Neural cell (in vitro differentiated cells): ENCODE data around the gene RPL21. TPM values are rescaled to one million over a fixed set of nuclear protein-coding genes. Genes with fewer than 3 reads are reported as not detected.

Experiments
- H2AFZ ChIP-seq: fragments of 200-600, 300-800 bp; sonication (generic), shearing (Covaris generic); 2 replicates; pipeline ENCODE4 v1.6.0; 2014; ENCODE audit warnings: low read depth, mild to moderate bottlenecking, antibody characterized with exemption, low read length, moderate library complexity
- H3F3A ChIP-seq: fragments of 200-600 bp; shearing (Covaris generic); 2 replicates; pipeline ENCODE4 v1.6.1; 2016; ENCODE audit warnings: mild to moderate bottlenecking, moderate library complexity, mixed read lengths, antibody characterized with exemption, low read length; ENCODE audit not compliant: insufficient read depth, poor library complexity, severe bottlenecking
- H3K27ac ChIP-seq: fragments of 200-600, 300-800 bp; sonication (generic), shearing (Covaris generic); 2 replicates; pipeline ENCODE4 v1.5.1; 2014; ENCODE audit warnings: mild to moderate bottlenecking, low read length, moderate library complexity
- H3K27me3 ChIP-seq: fragments of 300-800, 200-600 bp; sonication (generic), shearing (Covaris generic); 2 replicates; pipeline ENCODE4 v1.6.0; 2014; ENCODE audit warnings: mild to moderate bottlenecking, low read depth, low read length, moderate library complexity; ENCODE audit not compliant: insufficient read depth
- H3K36me3 ChIP-seq: fragments of 300-800, 200-600 bp; sonication (generic), shearing (Covaris generic); 2 replicates; pipeline ENCODE4 v1.5.1; 2014; ENCODE audit warnings: mild to moderate bottlenecking, antibody characterized with exemption, low read length, moderate library complexity; ENCODE audit not compliant: insufficient read depth
- H3K4me2 ChIP-seq: fragments of 300-800, 200-600 bp; sonication (generic), shearing (Covaris generic); 2 replicates; pipeline ENCODE4 v1.6.0; 2014; ENCODE audit warnings: mild to moderate bottlenecking, low read length
- H3K4me3 ChIP-seq: fragments of 300-800, 200-600 bp; sonication (generic), shearing (Covaris generic); 2 replicates; pipeline ENCODE4 v1.5.1; 2014; ENCODE audit warnings: mild to moderate bottlenecking, low read length, moderate library complexity
- H3K79me2 ChIP-seq: fragments of 200-600 bp; shearing (Covaris generic); replicated peaks from 2 replicates; pipeline ENCODE4 v1.6.0; 2014; ENCODE audit warnings: mild to moderate bottlenecking, low read length, moderate library complexity; ENCODE audit not compliant: insufficient read depth
- H3K9ac ChIP-seq: fragments of 300-800, 200-600 bp; sonication (generic), shearing (Covaris generic); 2 replicates; pipeline ENCODE4 v1.6.1; 2016; ENCODE audit warnings: mild to moderate bottlenecking, low read length, mixed read lengths
- H3K9me2 ChIP-seq: fragments of 200-600 bp; shearing (Covaris generic); 2 replicates; pipeline ENCODE4 v1.6.1; 2016; ENCODE audit warnings: mild to moderate bottlenecking, low read length, mixed read lengths; ENCODE audit not compliant: insufficient read depth
- H3K9me3 ChIP-seq: fragments of 200-600, 300-800 bp; sonication (generic), shearing (Covaris generic); 2 replicates; pipeline ENCODE4 v1.6.1; 2016; ENCODE audit warnings: mild to moderate bottlenecking, mixed run types, low read length, moderate library complexity, mixed read lengths
- H4K20me1 ChIP-seq: fragments of 200-600 bp; shearing (Covaris generic); 2 replicates; pipeline ENCODE4 v1.6.1; 2016; ENCODE audit warnings: mild to moderate bottlenecking, mixed run types; ENCODE audit not compliant: insufficient read depth
- EP300 ChIP-seq: fragments of 450-650 bp; conservative IDR thresholded peaks from 2 replicates; pipeline ENCODE4 v1.6.1; 2014; ENCODE audit warnings: antibody characterized with exemption, mild to moderate bottlenecking, moderate library complexity; ENCODE audit not compliant: poor library complexity, severe bottlenecking
- EZH2 ChIP-seq: fragments of 200-600, 300-800 bp; shearing (Covaris generic), sonication (generic); IDR thresholded peaks from 2 replicates; pipeline ENCODE4 v1.6.1; 2014; ENCODE audit warnings: antibody characterized with exemption, low read length, borderline replicate concordance, mild to moderate bottlenecking; ENCODE audit not compliant: insufficient read depth, poor library complexity, severe bottlenecking
- MXI1 ChIP-seq: fragments of 450-650 bp; conservative IDR thresholded peaks from 2 replicates; pipeline ENCODE4 v1.6.1; 2014; ENCODE audit warnings: antibody characterized with exemption, mild to moderate bottlenecking; ENCODE audit not compliant: poor library complexity, severe bottlenecking
- POLR2AphosphoS5 ChIP-seq: IDR thresholded peaks from 2 replicates; pipeline ENCODE4 v1.6.1; 2012
- RAD21 ChIP-seq: fragments of 450-650 bp; conservative IDR thresholded peaks from 2 replicates; pipeline ENCODE4 v1.6.1; 2014; ENCODE audit warnings: antibody characterized with exemption, mild to moderate bottlenecking, moderate library complexity
- SMC3 ChIP-seq: fragments of 450-650 bp; conservative IDR thresholded peaks from 2 replicates; pipeline ENCODE4 v1.6.1; 2014; ENCODE audit warnings: antibody characterized with exemption, mild to moderate bottlenecking, moderate library complexity; ENCODE audit not compliant: poor library complexity
- TAF1 ChIP-seq: IDR thresholded peaks from 2 replicates; pipeline ENCODE4 v1.6.1; 2012; ENCODE audit warnings: low read depth
- polyA plus RNA-seq: library from polyadenylated mRNA; depleted of rRNA; stranded (reverse); fragments of >200 nt; gene quantifications from 2 replicates; pipeline ENCODE4 v1.2.3, GENCODE V29; 2014
- TF ChIP-seq, protein P1 (sequence below): fragments of 450-650 bp; IDR thresholded peaks from 2 replicates; pipeline ENCODE4 v1.5.1; 2014; ENCODE audit warnings: antibody characterized with exemption, mild to moderate bottlenecking, moderate library complexity; ENCODE audit not compliant: poor library complexity, severe bottlenecking
- TF ChIP-seq, protein P2 (sequence below): IDR thresholded peaks from 2 replicates; pipeline ENCODE4 v1.6.1; 2012; ENCODE audit warnings: borderline replicate concordance

Gene RPL21
- polyA plus RNA-seq, 1 donor from 2014 or later: 1,536 TPM

DNA sequence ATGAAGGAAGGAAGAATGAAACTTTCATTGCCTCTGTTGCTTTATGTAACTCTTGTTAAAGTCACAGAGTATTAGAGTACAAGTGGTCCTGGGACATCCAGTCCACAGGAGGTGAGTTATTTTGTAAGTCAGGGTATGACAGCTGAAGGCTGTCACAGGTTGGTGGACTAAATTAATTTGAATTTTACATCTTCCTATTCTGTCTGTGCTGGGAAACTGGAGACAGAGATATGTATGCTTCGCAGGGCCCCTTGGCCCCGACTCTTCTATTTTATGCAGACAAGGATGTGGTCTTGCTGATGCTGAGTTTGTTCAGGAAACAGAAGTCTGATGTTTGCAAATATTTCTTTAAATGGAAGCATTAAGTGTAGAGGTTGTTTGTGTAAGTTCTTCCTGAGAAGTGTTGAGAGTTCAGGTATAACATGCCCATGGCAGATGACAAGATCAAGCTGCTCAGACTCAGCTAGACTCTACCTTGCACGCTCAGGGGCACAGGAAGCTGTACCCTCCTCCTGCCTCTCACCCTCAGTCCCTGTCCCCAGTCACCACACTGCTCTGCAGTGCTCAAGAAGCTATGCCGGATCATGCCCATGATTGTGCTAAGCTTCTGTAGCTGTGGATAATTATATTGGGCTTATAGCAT, 42.6 kb downstream of the RPL21 start:
- H3K9me2 ChIP-seq: no peaks in the 10 kb centered on the region
- H2AFZ ChIP-seq: no peak overlapping the region
- no peaks in the 10 kb centered on the region for H3K9me3 ChIP-seq
- H3K4me2 ChIP-seq: no peak overlapping the region
- no peak overlapping the region for H3K27ac ChIP-seq
- no peaks in the 10 kb centered on the region for H4K20me1 ChIP-seq
- no peak overlapping the region for H3K9ac ChIP-seq
- no peaks in the 10 kb centered on the region for H3F3A ChIP-seq
- TF ChIP-seq EZH2: no peak
- TF ChIP-seq, protein P1, sequence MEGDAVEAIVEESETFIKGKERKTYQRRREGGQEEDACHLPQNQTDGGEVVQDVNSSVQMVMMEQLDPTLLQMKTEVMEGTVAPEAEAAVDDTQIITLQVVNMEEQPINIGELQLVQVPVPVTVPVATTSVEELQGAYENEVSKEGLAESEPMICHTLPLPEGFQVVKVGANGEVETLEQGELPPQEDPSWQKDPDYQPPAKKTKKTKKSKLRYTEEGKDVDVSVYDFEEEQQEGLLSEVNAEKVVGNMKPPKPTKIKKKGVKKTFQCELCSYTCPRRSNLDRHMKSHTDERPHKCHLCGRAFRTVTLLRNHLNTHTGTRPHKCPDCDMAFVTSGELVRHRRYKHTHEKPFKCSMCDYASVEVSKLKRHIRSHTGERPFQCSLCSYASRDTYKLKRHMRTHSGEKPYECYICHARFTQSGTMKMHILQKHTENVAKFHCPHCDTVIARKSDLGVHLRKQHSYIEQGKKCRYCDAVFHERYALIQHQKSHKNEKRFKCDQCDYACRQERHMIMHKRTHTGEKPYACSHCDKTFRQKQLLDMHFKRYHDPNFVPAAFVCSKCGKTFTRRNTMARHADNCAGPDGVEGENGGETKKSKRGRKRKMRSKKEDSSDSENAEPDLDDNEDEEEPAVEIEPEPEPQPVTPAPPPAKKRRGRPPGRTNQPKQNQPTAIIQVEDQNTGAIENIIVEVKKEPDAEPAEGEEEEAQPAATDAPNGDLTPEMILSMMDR: no peak
- no peak for TF ChIP-seq POLR2AphosphoS5
- TF ChIP-seq SMC3: no peak
- TF ChIP-seq, protein P2, sequence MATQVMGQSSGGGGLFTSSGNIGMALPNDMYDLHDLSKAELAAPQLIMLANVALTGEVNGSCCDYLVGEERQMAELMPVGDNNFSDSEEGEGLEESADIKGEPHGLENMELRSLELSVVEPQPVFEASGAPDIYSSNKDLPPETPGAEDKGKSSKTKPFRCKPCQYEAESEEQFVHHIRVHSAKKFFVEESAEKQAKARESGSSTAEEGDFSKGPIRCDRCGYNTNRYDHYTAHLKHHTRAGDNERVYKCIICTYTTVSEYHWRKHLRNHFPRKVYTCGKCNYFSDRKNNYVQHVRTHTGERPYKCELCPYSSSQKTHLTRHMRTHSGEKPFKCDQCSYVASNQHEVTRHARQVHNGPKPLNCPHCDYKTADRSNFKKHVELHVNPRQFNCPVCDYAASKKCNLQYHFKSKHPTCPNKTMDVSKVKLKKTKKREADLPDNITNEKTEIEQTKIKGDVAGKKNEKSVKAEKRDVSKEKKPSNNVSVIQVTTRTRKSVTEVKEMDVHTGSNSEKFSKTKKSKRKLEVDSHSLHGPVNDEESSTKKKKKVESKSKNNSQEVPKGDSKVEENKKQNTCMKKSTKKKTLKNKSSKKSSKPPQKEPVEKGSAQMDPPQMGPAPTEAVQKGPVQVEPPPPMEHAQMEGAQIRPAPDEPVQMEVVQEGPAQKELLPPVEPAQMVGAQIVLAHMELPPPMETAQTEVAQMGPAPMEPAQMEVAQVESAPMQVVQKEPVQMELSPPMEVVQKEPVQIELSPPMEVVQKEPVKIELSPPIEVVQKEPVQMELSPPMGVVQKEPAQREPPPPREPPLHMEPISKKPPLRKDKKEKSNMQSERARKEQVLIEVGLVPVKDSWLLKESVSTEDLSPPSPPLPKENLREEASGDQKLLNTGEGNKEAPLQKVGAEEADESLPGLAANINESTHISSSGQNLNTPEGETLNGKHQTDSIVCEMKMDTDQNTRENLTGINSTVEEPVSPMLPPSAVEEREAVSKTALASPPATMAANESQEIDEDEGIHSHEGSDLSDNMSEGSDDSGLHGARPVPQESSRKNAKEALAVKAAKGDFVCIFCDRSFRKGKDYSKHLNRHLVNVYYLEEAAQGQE: no peak
- TF ChIP-seq EP300: no peak
- no peak for TF ChIP-seq TAF1
- no peak for TF ChIP-seq RAD21
- TF ChIP-seq MXI1: no peak
- H3K4me3 ChIP-seq: no peak overlapping the region
- no peaks in the 10 kb centered on the region for H3K27me3 ChIP-seq
- H3K36me3 ChIP-seq: no peaks in the 10 kb centered on the region
- H3K79me2 ChIP-seq: no peaks in the 10 kb centered on the region

DNA sequence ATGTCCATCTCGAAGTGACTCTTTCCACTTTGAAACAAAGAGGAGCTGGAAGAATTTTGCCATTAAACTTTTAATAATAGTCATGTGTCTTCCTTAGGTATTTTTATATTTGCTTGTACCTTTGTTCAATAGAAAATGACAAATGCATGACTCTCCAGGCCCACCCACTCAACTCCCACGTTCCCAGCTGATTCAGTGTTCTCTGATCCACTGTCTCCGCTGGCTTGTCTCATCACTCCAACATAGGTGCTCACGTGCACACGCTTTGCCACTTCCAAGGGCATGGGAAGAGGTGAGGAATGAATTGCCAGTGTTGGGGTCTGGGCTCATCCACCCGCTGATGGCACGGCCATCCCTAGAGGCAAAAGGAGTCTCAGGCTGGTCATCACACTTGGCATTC, 43.7 kb downstream of the RPL21 start:
- no peak overlapping the region for H3K9ac ChIP-seq
- no peaks in the 10 kb centered on the region for H3K79me2 ChIP-seq
- H3K4me2 ChIP-seq: no peak overlapping the region
- no peaks in the 10 kb centered on the region for H3K9me3 ChIP-seq
- TF ChIP-seq, protein P2: no peak
- TF ChIP-seq EZH2: no peak
- no peak for TF ChIP-seq POLR2AphosphoS5
- no peak for TF ChIP-seq TAF1
- TF ChIP-seq SMC3: no peak
- TF ChIP-seq RAD21: no peak
- TF ChIP-seq EP300: no peak
- TF ChIP-seq, protein P1: no peak
- H3K9me2 ChIP-seq: no peaks in the 10 kb centered on the region
- no peak overlapping the region for H3K4me3 ChIP-seq
- no peaks in the 10 kb centered on the region for H3K36me3 ChIP-seq
- no peak overlapping the region for H3K27ac ChIP-seq
- H4K20me1 ChIP-seq: no peaks in the 10 kb centered on the region
- H3F3A ChIP-seq: no peaks in the 10 kb centered on the region
- H2AFZ ChIP-seq: no peak overlapping the region
- no peaks in the 10 kb centered on the region for H3K27me3 ChIP-seq
